PC-3 (cell line): ENCODE measurements around the gene VARS2. TPM values are rescaled to one million over a fixed set of nuclear protein-coding genes. Genes with fewer than 3 reads are reported as not detected.

Experiments
- ATAC-seq: fragments of 200-7000 bp; cut with Tn5 transposase; 2 replicates; pipeline ENCODE4 v1.9.1; 2020; ENCODE audit warnings: mild to moderate bottlenecking, moderate library complexity
- BruUV-seq: library from RNA; stranded (reverse); fragments of 400-500 nt; replicated peaks from 2 replicates; lab custom pipeline; 2021; lab: Mats Ljungman, UMichigan
- CTCF ChIA-PET: fragments of 300-600 bp; sonication (Branson Sonifier 250); formaldehyde crosslinking; loops from one replicate; lab custom pipeline; 2022; ENCODE audit warnings: antibody characterized with exemption; lab: Charles Lee
- POLR2A ChIA-PET: fragments of 300-600 bp; sonication (Branson Sonifier 250); formaldehyde crosslinking; loops from one replicate; lab custom pipeline; 2022; ENCODE audit warnings: antibody characterized with exemption; ENCODE audit not compliant: unreplicated experiment; lab: Charles Lee
- DNase-seq: peaks from one replicate; pipeline ENCODE4 v3.0.0-alpha.2; 2015
- H2AFZ ChIP-seq: fragments of 300-600 bp; sonication (generic); 2 replicates; pipeline ENCODE4 v1.6.0; 2016; ENCODE audit warnings: antibody characterized with exemption, low read length
- H3F3A ChIP-seq: fragments of 300-600 bp; sonication (generic); one replicate; pipeline ENCODE4 v1.6.0; 2017; ENCODE audit warnings: antibody characterized with exemption, low read length, control low read depth, mild to moderate bottlenecking; ENCODE audit not compliant: unreplicated experiment
- H3K27ac ChIP-seq: fragments of 300-600 bp; sonication (generic); 2 replicates; pipeline ENCODE4 v1.5.1; 2016; ENCODE audit warnings: mild to moderate bottlenecking, low read length
- H3K27me3 ChIP-seq: fragments of 300-600 bp; sonication (generic); 2 replicates; pipeline ENCODE4 v1.6.1; 2016; ENCODE audit warnings: low read length, mixed read lengths
- H3K36me3 ChIP-seq: fragments of 300-600 bp; sonication (generic); 2 replicates; pipeline ENCODE4 v1.6.1; 2016; ENCODE audit warnings: low read depth, mixed run types, low read length, mixed read lengths
- H3K4me1 ChIP-seq: fragments of 300-600 bp; sonication (generic); 2 replicates; pipeline ENCODE4 v1.5.1; 2016; ENCODE audit warnings: low read length; ENCODE audit not compliant: insufficient read depth
- H3K4me2 ChIP-seq: fragments of 300-600 bp; sonication (generic); 2 replicates; pipeline ENCODE4 v1.6.0; 2016; ENCODE audit warnings: low read length
- H3K4me3 ChIP-seq: fragments of 300-600 bp; sonication (generic); 2 replicates; pipeline ENCODE4 v1.5.1; 2016; ENCODE audit warnings: mild to moderate bottlenecking, low read length, mixed read lengths
- H3K79me2 ChIP-seq: fragments of 300-600 bp; sonication (generic); 2 replicates; pipeline ENCODE4 v1.6.1; 2017; ENCODE audit warnings: low read length, mixed read lengths
- H3K9ac ChIP-seq: fragments of 300-600 bp; sonication (generic); 2 replicates; pipeline ENCODE4 v1.6.0; 2016; ENCODE audit warnings: mild to moderate bottlenecking, low read length
- H3K9me2 ChIP-seq: fragments of 300-600 bp; sonication (generic); replicated peaks from 2 replicates; pipeline ENCODE4 v1.6.1; 2016; ENCODE audit warnings: mixed run types, low read length, mixed read lengths
- H3K9me3 ChIP-seq: fragments of 300-600 bp; sonication (generic); 2 replicates; pipeline ENCODE4 v1.6.1; 2016; ENCODE audit warnings: low read length, mixed read lengths
- H4K20me1 ChIP-seq: fragments of 300-600 bp; sonication (generic); 2 replicates; pipeline ENCODE4 v1.6.1; 2016; ENCODE audit warnings: low read length, mixed read lengths
- CTCF ChIP-seq: fragments of 300-600 bp; sonication (generic); conservative IDR thresholded peaks from 2 replicates; pipeline ENCODE4 v1.5.1; 2017; ENCODE audit warnings: antibody characterized with exemption, low read depth, mild to moderate bottlenecking, low read length
- EZH2 ChIP-seq: fragments of 300-600 bp; sonication (generic); IDR thresholded peaks from one replicate; pipeline ENCODE4 v1.6.1; 2017; ENCODE audit warnings: antibody characterized with exemption, mild to moderate bottlenecking, low read length; ENCODE audit not compliant: unreplicated experiment
- EZH2phosphoT487 ChIP-seq: fragments of 300-600 bp; sonication (generic); IDR thresholded peaks from 2 replicates; pipeline ENCODE4 v1.6.1; 2018; ENCODE audit warnings: mild to moderate bottlenecking, antibody characterized with exemption, low read length, borderline replicate concordance
- intact Hi-C: fragments of 100-400 bp; cut with micrococcal nuclease; formaldehyde crosslinking; loops from 2 replicates; pipeline ENCODE4 v1.9.0; 2023
- total RNA-seq: library from RNA; depleted of rRNA; stranded (reverse); fragments of >200 nt; gene quantifications from 2 replicates; pipeline ENCODE4 v1.2.3, GENCODE V29; 2014

VARS2 gene
- total RNA-seq, 1 experiment from 2014 or later: 66.5 TPM

- Histone ChIP-seq H3K9me2 (no peaks in the 10 kb centered on the region), H3K27me3 (no peaks in the 10 kb centered on the region), H3K36me3 (no peaks in the 10 kb centered on the region), H3K4me1 (peaks cover 50% of the 10 kb centered on the region), H4K20me1 (no peaks in the 10 kb centered on the region), H3K9ac (no peak overlapping the region), H3K79me2 (peaks cover 26% of the 10 kb centered on the region), H3K27ac (no peak overlapping the region), H3K4me2 (no peak overlapping the region), H3K9me3 (no peaks in the 10 kb centered on the region), H3F3A (no peaks in the 10 kb centered on the region), H2AFZ (no peak overlapping the region), H3K4me3 (no peak overlapping the region)
- ChIA-PET CTCF (interaction anchor here (2.0 kb wide), 1 partner anchor 33 kb away, joined by 5 read pairs; the partner anchor contains the start of gene VARS2), POLR2A (no interaction called here)
- no TSS peak for BruUV-seq
- DNase-seq: no peak
- intact Hi-C loops: no loop called here
- ATAC-seq: no peak
- no peak for TF ChIP-seq EZH2phosphoT487
- TF ChIP-seq EZH2: no peak
- no peak for TF ChIP-seq CTCF
These were observed 33.3 kb upstream of the VARS2 start for GRCh38 chr6:30880698-30881252.

- peaks cover 34% of the 10 kb centered on the region for H3K79me2 ChIP-seq
- H4K20me1 ChIP-seq: peaks cover 1% of the 10 kb centered on the region
- H3K36me3 ChIP-seq: no peaks in the 10 kb centered on the region
- H3K27me3 ChIP-seq: no peaks in the 10 kb centered on the region
- no TSS peak for BruUV-seq
- H3K4me3 ChIP-seq: no peak overlapping the region
- peak overlapping the region; percentile 92; the same call in 1 of the 2 replicates for H3K9ac ChIP-seq
- ChIA-PET POLR2A (no interaction called here), CTCF (interaction anchor here (2.0 kb wide), 1 partner anchor 32 kb away, joined by 5 read pairs; the partner anchor contains the start of gene VARS2)
- no peak overlapping the region for H3K27ac ChIP-seq
- intact Hi-C loops: no loop called here
- H3K4me1 ChIP-seq: peaks cover 48% of the 10 kb centered on the region
- no peaks in the 10 kb centered on the region for H3K9me3 ChIP-seq
- H2AFZ ChIP-seq: no peak overlapping the region
- H3K9me2 ChIP-seq: no peaks in the 10 kb centered on the region
- no peak for TF ChIP-seq EZH2phosphoT487
- TF ChIP-seq CTCF: no peak
- no peak for TF ChIP-seq EZH2
- no peak overlapping the region for H3K4me2 ChIP-seq
- DNase-seq: no peak
- no peak for ATAC-seq
- H3F3A ChIP-seq: no peaks in the 10 kb centered on the region
These were observed 32.4 kb upstream of the VARS2 start for GRCh38 chr6:30881392-30882203.
